Glutamatergic neuron (in vitro differentiated cells): ENCODE data around the gene IGSF10. TPM values are rescaled to one million over a fixed set of nuclear protein-coding genes. Genes with fewer than 3 reads are reported as not detected.

Source experiments
- DNase-seq: peaks from one replicate; pipeline ENCODE4 v3.0.0; 2022
- H3K27ac Mint-ChIP-seq: one replicate; pipeline ENCODE4 v1.8.0; 2020; ENCODE audit warnings: mild to moderate bottlenecking, mixed read lengths, inconsistent platforms; ENCODE audit not compliant: unreplicated experiment
- H3K27me3 Mint-ChIP-seq: one replicate; pipeline ENCODE4 v1.8.0; 2020; ENCODE audit warnings: mild to moderate bottlenecking, moderate library complexity, mixed read lengths, inconsistent platforms; ENCODE audit not compliant: unreplicated experiment
- H3K36me3 Mint-ChIP-seq: one replicate; pipeline ENCODE4 v1.8.0; 2020; ENCODE audit warnings: mild to moderate bottlenecking, mixed read lengths, inconsistent platforms; ENCODE audit not compliant: unreplicated experiment
- H3K4me1 Mint-ChIP-seq: one replicate; pipeline ENCODE4 v1.8.0; 2020; ENCODE audit warnings: mild to moderate bottlenecking, low read depth, mixed read lengths, inconsistent platforms; ENCODE audit not compliant: unreplicated experiment
- H3K4me3 Mint-ChIP-seq: one replicate; pipeline ENCODE4 v1.8.0; 2020; ENCODE audit warnings: mild to moderate bottlenecking, mixed read lengths, inconsistent platforms; ENCODE audit not compliant: unreplicated experiment
- H3K9me3 Mint-ChIP-seq: one replicate; pipeline ENCODE4 v1.8.0; 2020; ENCODE audit warnings: mild to moderate bottlenecking, moderate library complexity, mixed read lengths, inconsistent platforms; ENCODE audit not compliant: unreplicated experiment
- total RNA-seq: library from RNA; stranded (reverse); fragmentation: NEBNext Ultra II Directional; extraction: Animal tissue kit (Norgen Biotek cat#: 25700); gene quantifications from one replicate; pipeline ENCODE4 v1.2.1, GENCODE V29; 2021; ENCODE audit not compliant: unreplicated experiment
- TF ChIP-seq, protein P1 (sequence below): fragments of 200-600 bp; sonication (generic); IDR thresholded peaks from one replicate; pipeline ENCODE4 v1.5.0; 2021; ENCODE audit not compliant: partially characterized antibody, unreplicated experiment

The IGSF10 gene
- total RNA-seq, 1 donor from 2014 or later, result 0.05 TPM

DNA sequence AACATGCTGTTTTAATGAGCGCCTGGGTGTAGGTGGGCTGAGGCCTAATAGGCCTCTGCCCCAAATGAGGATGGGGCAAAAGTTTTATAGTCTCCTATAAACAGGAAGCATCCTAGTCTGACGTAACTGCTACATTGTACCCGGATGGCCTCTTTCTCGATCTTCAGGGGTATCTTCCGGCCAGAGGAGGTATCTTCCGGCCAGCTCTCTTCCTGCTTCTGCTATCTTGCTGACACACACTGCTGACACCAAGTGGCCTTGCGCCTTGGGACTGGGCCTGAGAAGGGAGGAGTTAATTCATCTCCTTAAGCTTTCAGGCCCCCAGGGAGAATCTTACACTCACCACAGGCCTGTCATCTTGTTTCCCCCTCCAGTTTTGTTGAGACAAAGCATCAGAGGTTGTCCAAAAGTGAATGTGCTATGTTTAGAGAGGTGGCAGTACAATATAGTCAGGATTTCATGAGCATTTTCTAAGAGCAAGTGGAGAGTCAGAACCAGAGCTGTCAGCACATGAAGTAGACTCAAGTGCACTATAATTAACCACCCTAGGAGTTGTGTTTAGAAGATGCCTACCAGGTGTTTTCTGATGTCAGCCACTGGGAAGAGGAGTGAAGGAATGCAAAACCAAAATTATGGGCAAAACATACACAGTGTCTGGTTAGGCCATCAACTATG, 15.6 kb upstream of the IGSF10 start:
- H3K9me3 Mint-ChIP-seq, result no peaks in the 10 kb centered on the region
- TF ChIP-seq, protein P1, sequence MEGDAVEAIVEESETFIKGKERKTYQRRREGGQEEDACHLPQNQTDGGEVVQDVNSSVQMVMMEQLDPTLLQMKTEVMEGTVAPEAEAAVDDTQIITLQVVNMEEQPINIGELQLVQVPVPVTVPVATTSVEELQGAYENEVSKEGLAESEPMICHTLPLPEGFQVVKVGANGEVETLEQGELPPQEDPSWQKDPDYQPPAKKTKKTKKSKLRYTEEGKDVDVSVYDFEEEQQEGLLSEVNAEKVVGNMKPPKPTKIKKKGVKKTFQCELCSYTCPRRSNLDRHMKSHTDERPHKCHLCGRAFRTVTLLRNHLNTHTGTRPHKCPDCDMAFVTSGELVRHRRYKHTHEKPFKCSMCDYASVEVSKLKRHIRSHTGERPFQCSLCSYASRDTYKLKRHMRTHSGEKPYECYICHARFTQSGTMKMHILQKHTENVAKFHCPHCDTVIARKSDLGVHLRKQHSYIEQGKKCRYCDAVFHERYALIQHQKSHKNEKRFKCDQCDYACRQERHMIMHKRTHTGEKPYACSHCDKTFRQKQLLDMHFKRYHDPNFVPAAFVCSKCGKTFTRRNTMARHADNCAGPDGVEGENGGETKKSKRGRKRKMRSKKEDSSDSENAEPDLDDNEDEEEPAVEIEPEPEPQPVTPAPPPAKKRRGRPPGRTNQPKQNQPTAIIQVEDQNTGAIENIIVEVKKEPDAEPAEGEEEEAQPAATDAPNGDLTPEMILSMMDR, result no peak
- H3K27ac Mint-ChIP-seq, result no peak overlapping the region
- H3K4me1 Mint-ChIP-seq, result peaks cover 4% of the 10 kb centered on the region
- no peaks in the 10 kb centered on the region for H3K27me3 Mint-ChIP-seq
- no peaks in the 10 kb centered on the region for H3K36me3 Mint-ChIP-seq
- DNase-seq, result no peak
- H3K4me3 Mint-ChIP-seq, result no peak overlapping the region

DNA sequence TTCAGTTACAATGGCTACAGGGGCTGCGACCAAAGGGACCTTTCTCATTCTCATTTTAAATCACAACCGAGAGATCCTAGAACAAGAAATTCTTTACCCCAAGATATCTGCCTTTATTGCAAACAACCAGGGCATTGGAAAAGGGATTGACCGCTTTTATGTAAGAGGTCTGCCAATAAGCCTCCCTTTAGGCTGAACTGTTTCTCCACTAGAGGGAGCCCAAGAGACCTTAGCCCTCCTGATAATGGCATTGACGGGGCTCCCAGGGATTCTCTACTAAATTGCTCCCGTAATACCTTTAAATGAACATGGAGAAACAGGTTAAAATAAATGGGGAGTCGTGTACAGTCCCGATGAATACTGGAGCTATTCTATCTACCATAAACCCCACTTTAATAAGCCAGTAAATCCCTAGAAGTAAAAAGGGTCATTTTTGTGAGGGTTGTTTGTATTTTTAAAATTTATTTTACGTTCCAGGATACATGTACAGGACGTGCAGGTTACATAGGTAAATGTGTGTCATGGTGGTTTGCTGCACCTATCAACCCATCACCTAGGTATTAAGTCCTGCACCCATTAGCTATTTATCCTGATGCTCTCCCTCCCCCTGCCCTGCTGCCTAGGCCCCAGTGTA, 7.5 kb upstream of the IGSF10 start:
- no peak for DNase-seq
- TF ChIP-seq, protein P1, result peak; percentile 83
- H3K4me3 Mint-ChIP-seq, result no peak overlapping the region
- peaks cover 1% of the 10 kb centered on the region for H3K27me3 Mint-ChIP-seq
- H3K36me3 Mint-ChIP-seq, result no peaks in the 10 kb centered on the region
- no peaks in the 10 kb centered on the region for H3K4me1 Mint-ChIP-seq
- no peaks in the 10 kb centered on the region for H3K9me3 Mint-ChIP-seq
- no peak overlapping the region for H3K27ac Mint-ChIP-seq

DNA sequence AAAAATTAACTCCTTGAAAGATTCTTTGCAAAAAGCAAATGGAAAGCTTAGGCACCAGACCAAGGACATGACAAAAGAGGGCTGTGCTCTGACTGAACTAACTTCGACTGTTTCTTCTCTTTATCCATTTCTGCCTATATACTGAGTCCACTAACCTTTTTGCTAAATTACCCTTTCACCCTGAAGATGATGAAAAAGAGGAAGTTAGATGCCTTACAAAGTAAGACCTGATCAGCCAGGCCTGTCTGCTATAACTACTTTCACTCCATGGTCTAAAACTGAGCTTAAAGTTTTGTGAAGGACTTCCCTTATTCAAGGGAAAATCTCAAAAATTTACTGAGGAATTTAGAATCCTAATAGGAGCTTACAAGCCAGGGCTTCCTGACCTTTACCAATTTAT, 6.2 kb upstream of the IGSF10 start:
- TF ChIP-seq, protein P1, result no peak
- H3K27ac Mint-ChIP-seq, result no peak overlapping the region
- no peaks in the 10 kb centered on the region for H3K4me1 Mint-ChIP-seq
- no peaks in the 10 kb centered on the region for H3K36me3 Mint-ChIP-seq
- H3K27me3 Mint-ChIP-seq, result peaks cover 1% of the 10 kb centered on the region
- H3K9me3 Mint-ChIP-seq, result no peaks in the 10 kb centered on the region
- no peak overlapping the region for H3K4me3 Mint-ChIP-seq
- no peak for DNase-seq

DNA sequence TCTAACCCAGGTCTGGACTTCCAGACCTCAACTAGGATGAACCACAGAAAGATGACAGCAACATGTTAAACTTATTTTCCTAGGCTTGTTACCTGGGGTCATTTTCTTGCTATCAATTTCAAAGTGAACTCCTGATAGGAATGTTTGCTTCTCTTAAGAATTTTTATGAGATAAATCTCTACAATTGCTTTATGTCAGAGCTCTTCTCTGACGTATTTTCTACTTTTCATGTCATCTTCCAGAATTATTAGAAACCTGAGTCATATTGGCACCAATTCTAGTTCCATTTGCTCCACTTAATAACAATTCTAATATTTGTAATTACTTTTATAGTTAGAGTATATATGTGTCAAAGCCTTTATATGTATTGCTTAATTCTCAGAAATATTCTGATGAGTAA, 2.1 kb upstream of the IGSF10 start:
- Mint-ChIP-seq H3K27me3 (peaks cover 1% of the 10 kb centered on the region), H3K4me1 (peaks cover 3% of the 10 kb centered on the region), H3K4me3 (no peak overlapping the region), H3K27ac (no peak overlapping the region), H3K9me3 (no peaks in the 10 kb centered on the region), H3K36me3 (no peaks in the 10 kb centered on the region)
- DNase-seq, result no peak
- TF ChIP-seq, protein P1, result no peak

- Mint-ChIP-seq H3K4me1 (peaks cover 3% of the 10 kb centered on the region), H3K27ac (no peak overlapping the region), H3K27me3 (peaks cover 1% of the 10 kb centered on the region), H3K36me3 (no peaks in the 10 kb centered on the region), H3K9me3 (no peaks in the 10 kb centered on the region), H3K4me3 (no peak overlapping the region)
- TF ChIP-seq, protein P1, result no peak
- no peak for DNase-seq
Measured at GRCh38 chr3:151462278-151462780, 1.5 kb upstream of the IGSF10 start.
